Measurements from ENCODE around the gene TENT5C.

GRCh38 chr1:117635805-117636204 lies 30.0 kb downstream of the TENT5C start:
- TF ChIP-seq, protein P1, sequence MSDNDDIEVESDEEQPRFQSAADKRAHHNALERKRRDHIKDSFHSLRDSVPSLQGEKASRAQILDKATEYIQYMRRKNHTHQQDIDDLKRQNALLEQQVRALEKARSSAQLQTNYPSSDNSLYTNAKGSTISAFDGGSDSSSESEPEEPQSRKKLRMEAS (IDR thresholded peaks at IDR 0.05), result no peak
- TF ChIP-seq RAD21 (IDR thresholded peaks at IDR 0.05; ENCODE audit: low read depth) (no peak), CTCF (IDR thresholded peaks at IDR 0.05 in 2 of 3, conservative IDR thresholded peaks at IDR 0.05 in 1 of 3; ENCODE audit: borderline replicate concordance in 1 of 3, insufficient read depth in 1 of 3, low read depth in 2 of 3, low read length in 2 of 3) (no peak), CBX3 (IDR thresholded peaks at IDR 0.05; ENCODE audit: low read depth) (no peak), REST (IDR thresholded peaks at IDR 0.05; ENCODE audit: low read depth) (no peak)
